NCI-H1417 (cell line): ENCODE results near the gene BCAR1.
"Not testable (repeated sequence)": the region's sequence is repeated elsewhere in the genome, so short reads cannot be mapped to it uniquely, and the experiment has no call there.

Source experiments
- DNase-seq, 3 experiments: peaks; one replicate each; lab custom pipeline; 2025; lab: John Stamatoyannopoulos, UW

Gene BCAR1

DNA sequence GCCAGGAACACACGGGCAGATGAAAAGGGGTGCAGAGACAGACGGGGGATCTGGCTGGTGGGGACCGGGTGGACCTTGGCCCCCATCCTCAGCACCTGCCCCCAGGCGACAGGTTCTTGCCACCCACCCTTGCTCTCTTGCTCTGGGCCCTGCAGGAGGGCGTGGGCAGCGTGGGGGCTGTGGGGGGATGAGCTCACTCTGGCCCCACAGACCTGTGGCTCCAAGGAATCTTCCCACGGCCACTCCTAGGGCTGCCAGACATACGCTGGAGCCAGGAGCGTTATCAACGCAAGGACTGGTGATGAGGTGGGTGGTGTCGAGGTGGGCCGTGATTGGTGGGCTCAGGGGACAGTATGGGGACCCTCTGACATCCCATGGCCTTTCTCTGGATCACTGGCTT is 26.3 kb downstream of the BCAR1 start:
- DNase-seq, result no peak

- no peak for DNase-seq
These were observed 26.9 kb downstream of the BCAR1 start for GRCh38 chr16:75224306-75225082.

- not testable (repeated sequence) for DNase-seq
These were observed 28.3 kb downstream of the BCAR1 start for GRCh38 chr16:75223129-75223528.

DNA sequence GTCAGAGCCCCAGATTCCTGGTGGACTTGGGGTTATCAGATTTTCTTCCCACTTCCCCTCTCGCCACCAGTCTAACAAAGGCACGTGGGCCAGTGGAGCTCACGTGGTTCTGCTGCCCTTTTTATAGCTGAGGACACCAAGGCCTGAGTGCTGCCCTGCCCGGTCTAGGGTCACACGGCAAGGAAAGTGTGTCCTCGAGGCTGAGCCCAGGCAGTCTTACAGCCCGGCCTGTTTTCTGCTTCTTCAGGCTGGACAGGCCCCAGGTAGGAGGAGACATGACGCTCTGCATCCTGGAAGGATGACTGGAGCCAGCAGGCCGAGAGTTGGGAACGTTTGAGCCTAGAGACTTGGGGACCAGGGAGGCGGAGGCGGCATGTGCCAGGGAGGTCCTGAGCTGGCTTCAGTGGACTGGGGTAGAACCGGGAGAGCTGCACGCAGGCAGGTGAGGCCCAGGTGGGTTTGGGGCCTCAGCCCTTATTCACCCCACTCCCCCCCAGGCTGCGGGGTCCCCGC is 29.1 kb downstream of the BCAR1 start:
- DNase-seq, result no peak

DNA sequence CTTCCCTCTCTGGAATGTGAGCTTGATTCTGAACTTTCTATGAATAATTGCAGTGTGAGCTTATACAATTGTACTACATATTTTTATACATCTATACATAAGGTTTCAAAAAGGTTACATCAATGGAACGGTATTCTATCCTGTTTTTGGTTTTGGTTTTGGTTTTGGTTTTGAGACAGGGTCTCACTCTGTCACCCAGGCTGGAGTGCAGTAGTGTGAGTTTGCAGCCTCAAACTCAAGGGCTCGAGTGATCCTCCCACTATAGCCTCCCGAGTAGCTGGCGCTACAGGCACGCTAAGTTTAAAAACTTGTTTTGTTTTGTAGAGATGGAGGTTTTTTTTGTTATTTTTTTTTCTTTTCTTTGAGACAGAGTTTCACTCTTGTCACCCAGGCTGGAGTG is 31.6 kb downstream of the BCAR1 start:
- no peak for DNase-seq

GRCh38 chr16:75219088-75219487 is 32.3 kb downstream of the BCAR1 start:
- DNase-seq, result no peak

GRCh38 chr16:75218256-75219076 is 33.0 kb downstream of the BCAR1 start, which contains the start of gene CTRB1:
CTRB1 (plus strand) TSS chr16:75218988; CDS start chr16:75219008, 20 bp downstream.
- DNase-seq, result no peak

DNA sequence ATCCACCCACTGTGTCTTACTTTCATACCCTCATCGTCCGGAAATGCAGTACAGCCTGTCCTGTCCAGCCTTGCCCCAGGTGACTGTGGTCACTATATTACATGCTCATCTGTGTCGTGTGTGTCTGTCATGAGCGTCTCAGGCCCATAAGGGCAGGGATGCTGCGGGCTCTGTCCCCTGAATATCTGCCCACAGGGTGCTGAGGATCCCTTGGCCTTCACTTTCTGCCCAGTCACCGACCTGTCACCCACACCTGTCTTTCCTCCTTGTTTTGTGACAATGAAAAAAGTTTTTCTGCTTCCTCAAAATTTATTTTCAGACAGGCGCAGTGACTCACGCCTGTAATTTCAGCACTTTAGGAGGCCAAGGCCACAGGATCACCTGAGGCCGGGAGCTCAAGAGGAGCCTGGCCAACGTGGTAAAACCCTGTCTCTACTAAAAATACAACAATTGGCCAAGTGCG is 34.0 kb downstream of the BCAR1 start:
- DNase-seq, result no peak

- DNase-seq, result no peak
These were observed 34.8 kb downstream of the BCAR1 start for GRCh38 chr16:75216576-75216975.

- no peak for DNase-seq
These were observed 35.3 kb downstream of the BCAR1 start for GRCh38 chr16:75216127-75216526.

- DNase-seq, result not testable (repeated sequence)
These were observed 40.1 kb downstream of the BCAR1 start for GRCh38 chr16:75211286-75211685.

DNA sequence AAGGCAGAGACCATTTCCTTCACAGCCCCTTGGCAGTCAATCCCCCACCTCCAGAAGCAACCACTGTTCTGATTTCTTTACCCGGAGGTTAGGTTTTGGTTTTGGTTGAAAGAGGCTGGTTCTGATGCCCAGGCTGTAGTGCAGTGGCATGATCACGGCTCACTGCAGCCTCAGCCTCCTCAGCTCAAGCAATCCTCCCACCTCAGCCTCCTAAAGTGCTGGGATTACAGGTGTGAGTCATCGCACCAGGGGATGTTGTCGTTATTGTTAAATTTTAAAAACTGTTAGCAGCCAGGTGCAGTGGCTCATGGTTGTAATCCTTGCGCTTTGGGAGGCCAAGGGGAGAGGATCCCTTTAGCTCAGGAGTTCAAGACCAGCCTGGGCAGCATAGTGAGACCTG is 41.5 kb downstream of the BCAR1 start:
- DNase-seq, result no peak

GRCh38 chr16:75209514-75209913 is 41.9 kb downstream of the BCAR1 start:
- not testable (repeated sequence) for DNase-seq

DNA sequence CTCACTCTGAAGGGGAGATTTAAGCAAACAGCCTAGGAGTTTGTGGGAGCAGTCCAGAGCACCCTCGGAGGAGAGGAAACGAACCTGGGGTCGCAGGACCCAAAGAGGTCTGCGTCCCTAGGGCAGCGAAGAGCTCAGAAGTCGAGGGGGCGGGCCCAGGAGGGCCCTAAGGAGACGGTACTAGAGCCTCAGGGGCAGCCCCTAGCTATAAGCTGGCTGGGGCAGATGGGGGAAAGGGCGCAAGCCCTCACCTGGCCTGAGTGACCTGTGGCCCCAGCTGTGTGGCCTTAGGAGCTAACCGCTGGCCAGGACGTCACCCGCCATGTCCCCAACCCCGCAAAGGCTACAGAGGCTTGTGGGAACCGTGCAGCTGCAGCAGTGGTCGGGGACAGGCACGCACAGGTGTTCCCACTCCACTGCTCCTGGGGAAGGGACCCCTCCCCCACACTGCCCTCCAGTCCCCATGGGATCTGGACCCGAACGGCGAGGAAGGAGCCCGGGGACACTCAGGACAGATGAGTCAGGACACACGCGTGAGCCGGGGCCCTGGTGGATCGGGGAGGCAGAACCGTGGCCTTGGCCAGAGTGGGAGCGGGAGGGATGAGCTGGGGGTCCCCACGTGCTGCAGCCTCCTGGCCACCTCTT is 42.4 kb downstream of the BCAR1 start:
- no peak for DNase-seq

DNA sequence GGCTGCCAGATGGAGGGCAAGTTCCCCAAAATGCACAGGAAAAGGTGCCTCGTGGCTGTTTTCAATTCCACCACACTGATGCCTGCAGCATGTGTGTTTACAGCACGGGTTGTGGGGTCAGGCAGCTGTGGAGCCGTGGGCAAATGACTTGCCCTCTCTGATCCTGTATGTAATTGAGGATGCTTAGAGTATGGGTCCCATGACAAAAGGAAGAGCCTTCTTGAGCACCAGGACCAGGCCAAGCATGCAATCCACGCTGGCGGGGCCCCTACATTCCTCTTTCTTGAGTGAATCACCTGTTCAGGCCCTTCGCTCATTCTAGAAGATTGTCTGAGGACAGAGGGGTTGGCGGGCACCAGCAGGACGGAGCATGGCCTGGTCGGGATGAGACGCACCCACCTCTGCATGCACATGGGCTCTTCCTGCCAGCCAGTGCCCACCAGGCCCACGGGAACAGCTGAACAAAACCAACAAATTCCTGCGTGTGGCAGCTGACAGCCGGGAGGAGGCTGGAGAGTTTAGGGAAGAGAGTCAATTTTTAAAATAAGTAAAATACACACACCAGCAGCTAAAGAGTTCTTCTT is 43.1 kb downstream of the BCAR1 start:
- no peak for DNase-seq

DNA sequence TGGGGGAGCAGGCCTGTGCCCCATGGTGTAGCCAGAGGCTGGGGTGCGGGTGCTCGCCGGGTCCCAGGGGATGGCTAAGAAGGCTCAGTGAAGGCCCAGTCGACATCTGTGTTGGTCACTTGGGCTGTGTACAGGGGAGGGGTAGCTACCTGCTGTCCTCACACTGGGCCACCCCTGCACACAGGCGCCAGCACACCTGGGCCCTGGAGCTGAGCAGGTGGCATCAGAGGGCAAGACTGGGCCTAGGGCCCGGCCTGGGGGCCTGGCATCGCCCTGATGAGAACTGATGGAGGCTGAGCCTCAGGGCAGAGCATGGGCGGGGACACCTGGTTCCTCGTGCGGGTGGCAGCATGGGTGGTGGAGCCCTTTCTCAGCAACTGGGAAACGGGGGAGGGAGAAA is 43.6 kb downstream of the BCAR1 start:
- DNase-seq, result no peak

GRCh38 chr16:75206749-75207451 is 44.5 kb downstream of the BCAR1 start, which contains the start of gene CTRB2:
CTRB2 (minus strand) TSS chr16:75207161; CDS start chr16:75207141, 20 bp downstream.
- DNase-seq, result no peak

GRCh38 chr16:75205961-75206748 is 45.3 kb downstream of the BCAR1 start:
- DNase-seq, result not testable (repeated sequence)

DNA sequence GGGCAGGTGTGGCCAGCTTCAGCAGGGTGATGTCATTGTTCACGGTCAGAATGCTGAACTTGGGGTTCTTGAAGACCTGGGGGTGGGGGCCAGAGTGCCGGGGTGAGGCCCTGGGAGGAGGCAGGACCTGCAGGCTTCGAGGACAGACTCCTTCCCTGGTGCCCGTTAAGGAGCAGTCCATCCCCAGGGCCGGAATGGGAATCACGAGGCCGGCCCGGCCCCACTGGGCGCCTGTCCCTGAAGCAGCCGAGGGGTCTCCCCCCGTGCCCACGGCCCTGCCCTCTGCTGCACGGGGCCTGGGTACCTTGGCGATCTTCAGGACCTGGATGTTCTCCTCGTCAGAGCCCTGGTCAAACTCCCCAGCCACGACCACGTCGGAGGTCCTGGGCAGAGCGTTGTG is 46.0 kb downstream of the BCAR1 start:
- DNase-seq, result not testable (repeated sequence)

GRCh38 chr16:75204905-75205304 is 46.5 kb downstream of the BCAR1 start:
- not testable (repeated sequence) for DNase-seq
